Measurements from ENCODE around the gene TNFRSF6B.

DNA sequence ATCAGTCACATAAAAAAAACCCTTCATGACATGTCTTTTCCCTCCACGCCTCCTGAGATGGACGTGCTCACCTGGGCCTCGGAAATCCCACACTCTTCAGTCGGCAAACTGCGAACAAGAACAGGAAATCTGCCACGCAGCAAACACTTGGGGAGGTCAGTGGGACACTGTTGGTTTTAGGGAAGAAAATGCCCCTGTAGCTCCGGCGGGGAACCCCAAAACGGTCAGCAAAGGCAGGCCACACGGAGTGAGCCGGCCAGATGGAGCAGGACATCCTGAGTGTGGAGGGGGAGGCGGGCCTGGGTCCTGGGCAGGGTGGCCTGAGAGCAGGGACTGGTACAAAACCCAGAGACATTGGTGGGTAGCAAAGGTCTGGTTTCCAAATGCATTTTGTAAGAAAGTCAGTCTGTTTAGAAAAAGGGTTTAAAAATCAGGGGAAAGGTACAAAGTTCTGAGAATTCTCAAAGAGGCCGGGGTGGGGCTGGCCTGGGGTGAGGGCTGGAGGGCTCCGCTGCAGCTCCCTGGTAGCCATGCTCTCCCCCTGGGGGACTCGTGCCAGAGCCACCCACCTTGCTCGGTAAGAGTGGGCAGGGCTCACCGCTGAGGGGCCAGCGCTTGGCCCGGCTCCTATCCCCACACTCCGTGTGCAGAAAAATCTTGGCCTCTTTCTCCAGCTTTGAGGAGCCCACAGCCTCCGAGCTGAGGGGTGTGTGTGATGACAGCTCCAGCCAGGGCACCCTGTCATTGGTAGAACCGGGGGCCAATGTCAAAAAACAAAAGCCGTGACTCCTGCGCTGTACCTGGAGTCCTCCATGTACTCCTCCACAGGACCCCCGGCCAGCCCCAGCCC, 48.3 kb downstream of the TNFRSF6B start:
- TF ChIP-seq, protein P1, sequence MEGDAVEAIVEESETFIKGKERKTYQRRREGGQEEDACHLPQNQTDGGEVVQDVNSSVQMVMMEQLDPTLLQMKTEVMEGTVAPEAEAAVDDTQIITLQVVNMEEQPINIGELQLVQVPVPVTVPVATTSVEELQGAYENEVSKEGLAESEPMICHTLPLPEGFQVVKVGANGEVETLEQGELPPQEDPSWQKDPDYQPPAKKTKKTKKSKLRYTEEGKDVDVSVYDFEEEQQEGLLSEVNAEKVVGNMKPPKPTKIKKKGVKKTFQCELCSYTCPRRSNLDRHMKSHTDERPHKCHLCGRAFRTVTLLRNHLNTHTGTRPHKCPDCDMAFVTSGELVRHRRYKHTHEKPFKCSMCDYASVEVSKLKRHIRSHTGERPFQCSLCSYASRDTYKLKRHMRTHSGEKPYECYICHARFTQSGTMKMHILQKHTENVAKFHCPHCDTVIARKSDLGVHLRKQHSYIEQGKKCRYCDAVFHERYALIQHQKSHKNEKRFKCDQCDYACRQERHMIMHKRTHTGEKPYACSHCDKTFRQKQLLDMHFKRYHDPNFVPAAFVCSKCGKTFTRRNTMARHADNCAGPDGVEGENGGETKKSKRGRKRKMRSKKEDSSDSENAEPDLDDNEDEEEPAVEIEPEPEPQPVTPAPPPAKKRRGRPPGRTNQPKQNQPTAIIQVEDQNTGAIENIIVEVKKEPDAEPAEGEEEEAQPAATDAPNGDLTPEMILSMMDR (IDR thresholded peaks at IDR 0.05), result no peak
- TF ChIP-seq ZFX (IDR thresholded peaks at IDR 0.05; ENCODE audit: borderline replicate concordance), result no peak

All from 22Rv1 (cell line).